ENCODE results near the gene INSIG1.

Gene INSIG1

DNA sequence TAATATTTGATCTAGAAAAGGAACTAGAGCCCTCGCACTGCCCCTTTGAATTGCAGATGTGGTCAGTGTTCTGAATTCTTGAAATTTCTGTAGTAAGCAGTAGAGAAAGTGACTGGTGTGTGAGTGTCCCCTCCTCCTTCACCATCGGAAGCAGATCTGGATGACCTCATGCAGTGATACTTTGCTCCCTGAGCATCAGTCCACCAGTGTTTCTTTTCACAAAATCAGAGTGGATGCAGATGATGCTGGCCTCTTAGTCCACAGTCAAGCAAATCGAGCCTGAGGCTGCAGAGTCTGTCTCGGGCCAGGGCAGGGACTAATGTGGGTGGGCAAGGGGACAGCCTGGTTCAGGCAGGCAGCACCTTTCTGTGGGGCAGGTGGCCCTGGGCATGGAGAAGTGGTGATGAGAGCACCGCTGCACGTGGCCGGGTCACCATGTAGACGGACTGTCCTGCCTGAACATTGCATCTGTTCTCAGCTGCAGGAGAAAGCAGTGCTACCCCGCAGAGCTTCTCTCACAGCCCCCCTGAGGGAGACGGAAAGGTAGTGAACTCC is 5.4 kb downstream of the INSIG1 start:
- DNase-seq (ENCODE audit: low read depth): no peak

GRCh38 chr7:155303897-155304296 is 6.2 kb downstream of the INSIG1 start:
- no peak for DNase-seq (ENCODE audit: low read depth)

DNA sequence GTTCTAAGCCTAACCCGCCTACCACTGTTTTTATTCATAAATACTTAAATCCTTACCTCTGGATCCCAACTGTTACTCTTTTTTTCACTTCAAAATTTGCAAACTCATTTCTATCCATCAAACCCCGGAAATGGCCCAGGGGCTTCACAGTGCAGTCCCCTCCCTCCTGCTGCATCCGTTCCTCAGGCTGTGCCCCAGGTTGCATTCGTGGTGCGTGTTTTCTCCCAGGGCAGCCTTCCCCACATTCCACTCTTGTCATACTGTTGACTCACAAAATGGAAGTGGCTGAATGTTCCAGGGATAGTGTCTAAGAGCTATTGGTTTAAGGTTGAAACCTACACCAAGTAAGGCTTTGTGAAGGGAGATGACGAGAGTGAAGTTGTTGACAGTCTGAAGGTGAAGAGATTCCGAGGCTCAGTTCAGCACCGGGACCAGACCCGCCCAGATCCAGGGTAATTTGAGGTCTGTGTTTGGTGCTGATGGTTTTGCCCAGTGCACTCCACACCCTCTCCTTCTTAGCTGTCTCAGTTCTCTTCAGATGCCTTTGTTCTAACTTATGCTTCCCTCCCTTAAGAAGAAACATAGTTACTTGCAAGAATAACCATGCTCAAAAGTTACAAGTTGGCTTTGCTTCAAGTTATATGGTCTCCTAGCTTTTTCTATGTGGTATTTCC is 7.7 kb downstream of the INSIG1 start:
- DNase-seq (ENCODE audit: low read depth): no peak

DNA sequence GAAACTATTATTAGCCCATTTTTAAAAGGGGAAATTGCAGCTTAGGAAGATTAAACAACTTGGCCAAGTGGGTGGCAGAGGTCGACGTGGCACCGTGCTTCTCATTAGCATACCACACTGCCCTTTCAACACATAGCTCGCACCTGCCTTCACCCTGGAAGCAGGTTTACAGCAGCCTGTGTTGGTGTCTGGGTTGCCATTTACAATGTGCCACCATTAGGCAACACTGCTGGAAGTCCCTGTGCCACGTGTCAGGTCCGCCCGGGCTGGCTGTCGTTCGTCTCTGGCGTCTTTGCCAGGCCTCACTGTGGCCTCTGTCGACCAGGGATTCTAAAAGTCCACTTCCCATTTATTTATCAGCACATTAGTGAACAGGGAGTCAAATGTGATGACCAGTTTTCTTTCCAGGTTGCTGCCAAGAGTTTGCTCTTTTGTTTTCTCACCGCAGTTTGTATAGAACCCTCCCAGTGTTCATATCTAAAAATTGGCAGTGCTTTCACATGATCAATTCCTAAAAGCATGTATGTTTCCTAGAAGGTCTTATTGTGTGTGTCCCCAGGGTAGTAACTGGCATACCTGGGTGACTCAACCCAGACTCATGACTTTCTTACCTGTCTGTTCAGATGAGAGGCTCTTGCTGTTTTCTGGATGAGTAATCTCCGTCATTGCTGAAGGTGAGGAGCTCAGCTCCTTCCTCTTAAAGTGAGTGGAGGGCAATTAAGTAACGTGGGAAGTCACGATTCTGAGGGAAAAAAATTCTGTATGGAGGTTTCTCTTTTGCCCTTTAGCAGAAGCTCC is 9.2 kb downstream of the INSIG1 start:
- no peak for DNase-seq (ENCODE audit: low read depth)

DNA sequence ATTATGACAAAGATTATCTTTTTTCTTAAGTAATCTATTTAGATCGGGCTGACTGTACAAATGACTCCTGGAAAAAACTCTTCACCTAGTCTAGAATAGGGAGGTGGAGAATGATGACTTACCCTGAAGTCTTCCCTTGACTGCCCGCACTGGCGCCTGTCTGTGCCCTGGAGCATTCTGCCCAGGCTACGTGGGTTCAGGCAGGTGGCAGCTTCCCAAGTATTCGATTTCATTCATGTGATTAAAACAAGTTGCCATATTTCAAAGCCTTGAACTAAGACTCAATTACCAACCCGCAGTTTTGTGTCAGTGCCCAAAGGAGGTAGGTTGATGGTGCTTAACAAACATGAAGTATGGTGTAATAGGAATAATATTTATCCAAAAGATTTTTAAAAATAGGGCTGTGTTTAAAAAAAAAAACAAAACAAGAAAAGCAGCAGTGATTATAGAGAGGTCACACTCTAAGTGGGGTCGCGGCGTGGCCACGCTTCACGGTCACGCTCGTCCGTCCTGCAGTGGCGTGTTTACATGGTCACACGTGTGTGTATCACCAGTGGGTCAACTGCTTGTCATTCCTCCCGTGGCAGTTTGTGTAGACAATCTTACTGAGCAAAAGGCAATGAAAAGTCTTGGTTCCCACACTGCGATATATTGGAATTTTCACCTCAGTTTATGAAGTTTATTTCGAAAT is 10.8 kb downstream of the INSIG1 start:
- no peak for DNase-seq (ENCODE audit: low read depth)

DNA sequence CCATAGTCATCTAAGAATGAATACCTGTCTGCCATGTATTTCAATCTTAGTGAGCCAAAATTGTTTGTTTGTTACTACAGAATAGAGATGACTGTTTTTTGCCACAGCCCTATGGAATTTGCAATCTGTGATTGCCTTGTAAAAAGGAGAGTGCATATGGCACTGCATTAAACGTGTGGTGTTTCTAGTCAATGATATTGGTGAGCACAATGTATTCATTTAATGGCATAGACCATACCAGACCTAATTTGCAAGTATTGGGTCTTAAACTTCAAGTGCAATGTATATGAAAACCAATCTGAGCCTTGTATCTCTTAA is 11.3 kb downstream of the INSIG1 start:
- no peak for DNase-seq (ENCODE audit: low read depth)

DNA sequence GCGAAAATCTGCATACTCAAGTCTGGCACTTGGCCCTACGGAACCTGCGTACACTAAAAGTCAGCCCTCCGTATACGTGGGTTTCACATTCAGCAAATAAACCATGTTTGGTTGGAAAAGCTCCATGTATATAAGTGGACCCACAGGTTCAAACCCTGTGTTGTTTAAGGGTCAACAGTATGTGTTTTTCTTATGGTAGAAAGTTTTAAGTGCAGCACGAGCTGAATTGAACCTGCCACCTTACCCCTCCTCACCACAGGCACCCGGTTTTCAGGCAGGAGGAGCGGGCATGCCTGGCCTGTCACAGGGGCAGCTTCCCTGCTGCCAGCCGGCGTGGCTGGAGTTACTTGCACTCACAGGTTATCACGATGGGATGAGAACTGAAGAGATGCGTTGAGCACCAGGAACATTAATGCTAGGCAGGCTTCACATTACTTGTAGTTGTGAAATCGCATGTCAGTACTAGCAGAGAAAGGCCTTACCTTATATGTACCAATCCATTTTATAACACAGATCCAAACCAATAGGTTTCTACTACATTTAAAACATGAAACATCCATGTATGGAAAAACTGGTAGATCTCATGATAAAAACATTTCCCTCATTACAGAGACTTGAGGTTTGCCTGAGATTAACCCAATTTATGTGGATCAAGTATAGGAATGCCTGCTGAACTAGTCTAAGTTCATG is 12.9 kb downstream of the INSIG1 start:
- no peak for DNase-seq (ENCODE audit: low read depth)

GRCh38 chr7:155311826-155312537 is 14.3 kb downstream of the INSIG1 start:
- no peak for DNase-seq (ENCODE audit: low read depth)

- DNase-seq (ENCODE audit: low read depth): no peak
Observed at GRCh38 chr7:155312633-155313032, 15.0 kb downstream of the INSIG1 start.

- DNase-seq (ENCODE audit: low read depth): no peak
Observed at GRCh38 chr7:155313096-155313495, 15.4 kb downstream of the INSIG1 start.

DNA sequence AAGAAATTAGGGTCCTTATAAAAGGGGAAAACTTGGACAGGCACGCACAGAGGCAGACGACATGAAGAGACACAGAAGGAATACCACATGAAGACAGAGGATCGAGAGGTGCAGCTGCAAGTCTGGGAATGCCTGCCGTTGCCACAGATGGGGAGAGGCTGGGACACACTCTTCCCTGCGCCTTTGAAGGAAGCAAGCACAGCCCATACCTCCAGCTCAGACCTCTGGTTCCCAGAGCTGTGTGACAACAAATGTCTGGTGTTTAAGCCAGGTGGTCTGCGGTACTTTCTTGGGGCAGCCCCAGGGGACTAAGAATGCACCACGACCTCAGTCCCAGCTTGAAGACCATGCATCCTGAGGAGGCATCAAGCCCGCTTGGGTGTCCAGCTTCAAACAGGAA is 18.3 kb downstream of the INSIG1 start:
- no peak for DNase-seq (ENCODE audit: low read depth)

DNA sequence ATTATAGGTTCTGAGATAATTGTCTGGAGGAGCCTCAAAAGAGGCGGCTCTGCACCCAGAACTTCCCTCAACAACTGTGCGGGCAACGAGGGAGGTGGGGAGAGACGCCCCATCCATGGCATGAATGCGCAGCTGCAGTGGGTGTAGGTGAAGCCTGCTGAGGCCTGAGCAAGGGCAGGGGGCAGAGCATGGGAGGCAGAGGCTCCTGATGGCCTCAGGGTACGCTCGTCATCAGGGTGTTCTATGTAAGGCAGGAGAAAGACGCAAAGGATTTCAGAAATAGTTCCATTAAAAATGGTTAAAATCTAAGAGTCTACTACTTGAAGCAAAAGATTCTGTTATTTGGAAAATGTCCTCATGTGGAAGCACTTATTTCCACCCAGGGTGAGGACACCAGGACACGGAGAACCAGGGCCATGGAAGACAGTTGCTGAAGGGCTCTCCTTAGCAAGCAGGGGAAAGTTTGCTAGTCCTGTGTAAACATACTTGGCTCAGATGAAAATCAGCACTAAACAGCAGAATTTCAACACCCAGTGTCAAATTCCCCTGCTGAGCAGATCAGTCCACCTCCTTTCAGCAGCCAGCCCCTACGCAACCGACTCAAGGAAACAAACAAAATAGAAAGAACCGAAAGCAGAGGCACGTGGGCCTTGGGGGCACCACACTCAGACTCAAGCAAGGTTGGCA is 18.9 kb downstream of the INSIG1 start:
- no peak for DNase-seq (ENCODE audit: low read depth)

DNA sequence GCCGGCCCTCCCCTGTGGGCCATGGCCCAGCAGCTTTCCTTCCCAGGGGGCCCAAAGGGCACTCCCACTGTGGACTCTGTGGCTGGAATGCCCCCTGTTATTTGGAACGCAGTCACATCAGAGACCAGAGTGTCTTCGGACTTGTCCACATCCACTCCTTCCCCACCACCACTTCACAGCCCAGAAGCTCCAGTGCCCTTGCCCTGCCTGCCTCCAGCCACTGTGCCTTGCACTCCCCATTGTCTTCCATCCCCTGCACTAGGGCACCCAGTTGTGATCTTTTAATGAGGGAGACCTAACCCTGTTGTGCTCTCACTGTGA is 19.4 kb downstream of the INSIG1 start:
- no peak for DNase-seq (ENCODE audit: low read depth)

DNA sequence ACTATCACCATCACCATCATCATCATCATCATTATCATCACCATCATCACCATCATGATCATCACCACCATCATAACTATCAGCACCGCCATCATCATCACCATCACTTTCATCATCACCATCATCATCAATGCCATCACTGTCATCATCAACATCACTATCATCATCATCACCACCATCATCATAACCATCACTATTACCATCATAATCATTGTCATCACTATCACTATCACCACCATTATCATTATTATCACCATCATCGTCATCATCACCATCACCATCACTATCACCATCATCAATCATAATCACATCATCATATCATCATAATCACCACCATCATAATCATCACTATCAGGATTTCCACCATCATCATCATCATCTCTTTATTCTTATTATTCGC is 20.6 kb downstream of the INSIG1 start:
- DNase-seq (ENCODE audit: low read depth): no peak

- no peak for DNase-seq (ENCODE audit: low read depth)
Observed at GRCh38 chr7:155322530-155322929, 24.9 kb downstream of the INSIG1 start.

DNA sequence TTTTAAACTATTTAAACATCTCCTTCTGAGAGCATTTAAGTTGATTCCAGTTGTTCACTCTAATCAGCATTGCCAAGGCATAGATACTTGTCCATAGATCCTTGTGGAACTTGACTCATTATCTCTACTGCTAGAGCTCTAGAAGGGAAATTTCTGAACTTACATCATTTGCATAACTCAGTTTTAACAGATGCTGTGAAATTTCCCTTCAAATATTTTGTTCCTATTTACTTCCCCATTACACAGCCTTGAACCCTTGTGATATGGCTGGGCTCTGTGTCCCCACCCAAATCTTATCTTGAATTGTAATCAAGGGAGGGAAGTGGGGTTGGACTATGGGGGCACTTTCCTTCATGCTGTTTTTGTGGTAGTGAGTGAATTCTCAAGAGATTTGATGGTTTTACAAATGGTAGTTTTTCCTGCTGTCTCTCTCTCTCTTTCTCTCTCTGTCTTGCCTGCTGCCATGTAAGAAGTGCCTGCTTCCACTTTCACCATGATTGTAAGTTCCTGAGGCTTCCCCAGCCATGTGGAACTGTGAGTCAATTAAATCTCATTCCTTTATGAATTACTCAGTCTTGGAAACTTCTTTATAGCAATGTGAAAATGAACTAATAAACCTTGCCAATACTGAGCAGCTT is 25.4 kb downstream of the INSIG1 start:
- DNase-seq (ENCODE audit: low read depth): no peak

DNA sequence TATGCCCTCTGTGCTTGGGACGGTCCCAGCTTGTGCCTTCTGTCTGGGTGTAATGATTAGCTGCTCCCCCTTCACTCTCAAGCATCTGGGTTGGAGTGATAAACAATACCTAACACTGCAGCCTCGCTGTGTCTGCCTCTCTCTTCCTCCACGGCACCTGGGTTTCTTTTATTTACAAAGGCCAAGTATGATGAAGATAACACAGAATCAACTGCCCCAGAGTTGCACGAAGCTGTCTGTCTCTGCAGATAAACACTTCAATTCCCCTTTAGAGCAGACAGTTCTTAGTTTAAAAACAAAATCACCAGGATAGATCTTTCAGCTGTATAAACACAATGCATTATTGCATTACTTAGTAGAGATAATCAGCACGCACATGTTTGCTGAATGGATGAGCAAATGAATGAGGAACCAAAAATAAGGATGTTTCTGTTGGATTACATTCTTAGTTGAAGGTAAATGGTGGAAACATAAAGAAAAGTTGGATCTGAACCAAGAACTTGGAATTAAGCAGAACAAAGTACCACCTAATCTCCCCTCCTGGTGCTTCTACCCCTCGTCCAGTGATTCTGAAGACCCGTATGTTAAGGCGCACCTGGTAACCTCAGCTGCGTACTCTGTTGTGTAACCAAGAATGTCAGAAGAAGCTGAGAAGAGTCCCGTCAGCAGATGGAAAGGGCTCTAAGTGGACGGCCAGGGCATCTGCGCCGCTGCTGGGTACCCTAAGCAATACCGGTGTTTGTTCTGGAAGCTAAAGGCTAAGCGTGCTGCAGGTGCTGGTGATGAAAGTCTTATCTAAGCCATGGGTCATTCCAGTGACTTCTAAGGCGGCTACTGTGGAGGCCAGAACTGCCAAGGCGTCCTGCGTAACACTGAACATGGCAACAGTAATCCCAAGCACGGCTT is 26.6 kb downstream of the INSIG1 start:
- DNase-seq (ENCODE audit: low read depth): no peak

DNA sequence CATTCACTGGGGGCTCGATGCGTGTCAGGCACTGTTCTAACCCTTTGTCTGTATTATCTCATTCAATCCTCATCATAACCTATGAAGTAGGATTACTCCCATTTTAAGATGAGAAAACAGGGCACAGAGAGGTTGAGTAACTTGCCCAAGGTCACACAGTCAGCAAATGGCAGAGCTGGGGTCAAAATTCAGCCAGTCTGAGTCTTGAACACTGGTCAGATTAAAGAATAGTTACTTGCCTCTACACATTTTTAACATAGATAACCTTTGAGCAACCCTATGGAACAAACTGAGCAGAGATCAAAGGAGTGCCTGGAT is 27.2 kb downstream of the INSIG1 start:
- DNase-seq (ENCODE audit: low read depth): no peak

DNA sequence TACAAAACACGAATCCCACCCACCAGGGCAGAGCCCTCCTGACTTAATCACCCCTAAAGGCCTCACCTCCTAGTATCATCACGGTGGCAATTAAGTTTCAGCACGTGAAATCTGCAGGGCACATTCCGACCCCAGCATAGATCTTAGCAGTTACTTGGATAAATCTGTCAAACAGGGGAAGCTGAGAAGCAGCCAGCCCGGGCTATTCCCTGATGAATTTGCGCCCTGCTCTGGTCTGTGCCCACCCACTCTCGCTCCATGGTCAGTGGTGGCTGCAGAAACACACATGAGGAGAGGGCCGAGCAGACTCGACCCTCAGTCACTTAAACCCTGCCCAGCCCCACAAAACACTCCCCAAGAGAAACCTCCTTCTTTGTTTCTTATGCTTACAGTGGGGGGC is 28.7 kb downstream of the INSIG1 start:
- no peak for DNase-seq (ENCODE audit: low read depth)
